GM23338 (cell line): ENCODE data around the gene ERBB4. TPM values are rescaled to one million over a fixed set of nuclear protein-coding genes. Genes with fewer than 3 reads are reported as not detected.

Experiments
- ATAC-seq: fragments of 200-7000 bp; cut with Tn5 transposase; 3 replicates; pipeline ENCODE4 v1.9.1; 2020
- DNase-seq: peaks from one replicate; pipeline ENCODE4 v3.0.0-alpha.2; 2015; ENCODE audit warnings: low spot score
- H2AFZ ChIP-seq: fragments of 200-600 bp; sonication (generic); 2 replicates; pipeline ENCODE4 v1.8.0; 2016; ENCODE audit warnings: antibody characterized with exemption, mild to moderate bottlenecking, moderate library complexity
- H3F3A ChIP-seq: fragments of 200-600 bp; sonication (generic); replicated peaks from 2 replicates; pipeline ENCODE4 v1.8.0; 2017; ENCODE audit warnings: antibody characterized with exemption, mixed run types, low read depth
- H3K27ac ChIP-seq: fragments of 200-600 bp; sonication (generic); 2 replicates; pipeline ENCODE4 v1.6.1; 2016; ENCODE audit warnings: low read depth
- H3K27me3 ChIP-seq: fragments of 200-600 bp; sonication (generic); 2 replicates; pipeline ENCODE4 v1.8.0; 2016; ENCODE audit warnings: mild to moderate bottlenecking, mixed run types, moderate library complexity; ENCODE audit not compliant: insufficient read depth
- H3K36me3 ChIP-seq: fragments of 200-600 bp; sonication (generic); 2 replicates; pipeline ENCODE4 v1.8.0; 2016; ENCODE audit warnings: mild to moderate bottlenecking; ENCODE audit not compliant: insufficient read depth
- H3K4me1 ChIP-seq: fragments of 200-600 bp; sonication (generic); 2 replicates; pipeline ENCODE4 v1.8.0; 2016; ENCODE audit warnings: mild to moderate bottlenecking, moderate library complexity; ENCODE audit not compliant: insufficient read depth
- H3K4me2 ChIP-seq: fragments of 200-600 bp; sonication (generic); 2 replicates; pipeline ENCODE4 v1.7.1; 2017; ENCODE audit warnings: mixed run types
- H3K4me3 ChIP-seq: fragments of 200-600 bp; sonication (generic); 2 replicates; pipeline ENCODE4 v1.6.1; 2016; ENCODE audit warnings: mixed run types
- H3K79me2 ChIP-seq: fragments of 200-600 bp; sonication (generic); replicated peaks from 2 replicates; pipeline ENCODE4 v1.8.0; 2017; ENCODE audit warnings: mild to moderate bottlenecking; ENCODE audit not compliant: insufficient read depth
- H3K9me2 ChIP-seq: fragments of 200-600 bp; sonication (generic); 2 replicates; pipeline ENCODE4 v1.8.0; 2017; ENCODE audit not compliant: insufficient read depth
- H4K20me1 ChIP-seq: fragments of 200-600 bp; sonication (generic); replicated peaks from 2 replicates; pipeline ENCODE4 v1.8.0; 2017; ENCODE audit warnings: mild to moderate bottlenecking; ENCODE audit not compliant: insufficient read depth
- H3K27ac Mint-ChIP-seq: 2 replicates; pipeline ENCODE4 v1.8.0; 2020; ENCODE audit warnings: inconsistent platforms, mild to moderate bottlenecking, moderate library complexity, mixed read lengths
- H3K27me3 Mint-ChIP-seq: 3 replicates; pipeline ENCODE4 v1.8.0; 2022; ENCODE audit warnings: low read depth, mild to moderate bottlenecking, moderate library complexity, mixed read lengths, inconsistent platforms; ENCODE audit not compliant: insufficient read depth, poor library complexity
- H3K36me3 Mint-ChIP-seq: 3 replicates; pipeline ENCODE4 v1.8.0; 2021; ENCODE audit warnings: low read depth, mild to moderate bottlenecking, inconsistent platforms, moderate library complexity, mixed read lengths
- H3K4me1 Mint-ChIP-seq: 3 replicates; pipeline ENCODE4 v1.8.0; 2020; ENCODE audit warnings: mild to moderate bottlenecking, inconsistent platforms, mixed read lengths
- H3K4me3 Mint-ChIP-seq: 3 replicates; pipeline ENCODE4 v1.8.0; 2021; ENCODE audit warnings: moderate library complexity, mild to moderate bottlenecking, inconsistent platforms, mixed read lengths
- H3K9me3 Mint-ChIP-seq: 3 replicates; pipeline ENCODE4 v1.8.0; 2020; ENCODE audit warnings: moderate library complexity, mild to moderate bottlenecking, inconsistent platforms, mixed read lengths
- EZH2phosphoT487 ChIP-seq: fragments of 200-600 bp; sonication (generic); IDR thresholded peaks from one replicate; pipeline ENCODE4 v1.8.1; 2018; ENCODE audit warnings: antibody characterized with exemption; ENCODE audit not compliant: unreplicated experiment
- ZNF462 ChIP-seq: fragments of 250-450 bp; sonication (Bioruptor Pico); IDR thresholded peaks from 2 replicates; pipeline ENCODE4 v1.5.0; 2020; ENCODE audit warnings: mild to moderate bottlenecking, moderate library complexity
- polyA plus RNA-seq: library from polyadenylated mRNA; unstranded; fragments of >200 nt; fragmentation: Nextera tagmentation; extraction: Ambion mirVana; gene quantifications from 2 replicates; pipeline ENCODE4 v1.2.1, GENCODE V29; 2016
- total RNA-seq: library from RNA; depleted of rRNA; stranded (reverse); fragments of >200 nt; shearing (Covaris generic); gene quantifications from 2 replicates; pipeline ENCODE4 v1.2.3, GENCODE V29; 2014
- TF ChIP-seq, protein P1 (sequence below), 2 experiments: fragments of 200-600 bp in 1 of 2; sonication (generic) in 1 of 2; conservative IDR thresholded peaks; 2 replicates each; pipeline versions ENCODE4 v1.5.1 to v1.6.1; 2016 to 2017; ENCODE audit warnings: antibody characterized with exemption in 2 of 2, low read depth in 2 of 2, mild to moderate bottlenecking in 2 of 2, moderate library complexity in 1 of 2

ERBB4 gene
- total and polyA plus RNA-seq, 2 experiments from 2014 or later, result 0.73 to 1.1 TPM

- Histone ChIP-seq H2AFZ (no peak overlapping the region), H3K27ac (no peak overlapping the region), H4K20me1 (no peaks in the 10 kb centered on the region), H3K4me1 (peaks cover 23% of the 10 kb centered on the region), H3K9me2 (no peaks in the 10 kb centered on the region), H3K27me3 (no peaks in the 10 kb centered on the region), H3K4me2 (no peak overlapping the region), H3F3A (no peaks in the 10 kb centered on the region), H3K79me2 (no peaks in the 10 kb centered on the region), H3K36me3 (no peaks in the 10 kb centered on the region), H3K4me3 (no peak overlapping the region)
- H3K4me1 Mint-ChIP-seq, result peaks cover 19% of the 10 kb centered on the region
- DNase-seq (no peak), ATAC-seq (no peak)
- no peaks in the 10 kb centered on the region for H3K27me3 Mint-ChIP-seq
- H3K9me3 Mint-ChIP-seq, result no peaks in the 10 kb centered on the region
- no peak for TF ChIP-seq ZNF462 (CRISPR knock-in tag)
- TF ChIP-seq EZH2phosphoT487, result no peak
- no peaks in the 10 kb centered on the region for H3K36me3 Mint-ChIP-seq
- H3K27ac Mint-ChIP-seq, result no peak overlapping the region
- H3K4me3 Mint-ChIP-seq, result no peak overlapping the region
Observed at GRCh38 chr2:211664321-211664720, 874.3 kb downstream of the ERBB4 start.

DNA sequence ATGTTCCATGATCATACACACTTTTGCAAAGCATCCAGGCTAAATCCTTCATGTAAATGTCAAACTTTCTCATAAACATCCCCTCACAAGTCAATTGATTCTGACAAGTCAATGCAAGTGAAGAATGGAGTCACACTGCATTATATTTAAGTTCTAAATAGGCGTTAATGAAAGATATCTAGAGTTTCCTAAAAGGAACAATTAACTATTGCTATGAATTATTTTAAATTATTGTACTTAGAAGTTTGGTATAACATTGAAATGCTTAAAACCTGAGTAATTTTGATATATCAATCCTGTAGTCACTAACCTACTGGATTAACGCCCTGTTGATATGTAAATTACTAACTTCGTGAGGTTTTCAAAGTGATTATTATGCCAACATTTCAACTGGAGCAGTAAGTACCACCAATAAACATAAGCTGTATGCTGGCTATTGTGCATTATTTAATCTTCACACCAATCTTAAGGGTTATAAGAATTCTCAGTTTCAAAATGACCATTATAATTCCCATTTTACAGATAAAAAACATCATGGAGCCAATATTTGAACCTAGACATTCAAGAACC lies 884.3 kb downstream of the ERBB4 start:
- no peaks in the 10 kb centered on the region for H3K9me3 Mint-ChIP-seq
- Histone ChIP-seq H3K4me3 (no peak overlapping the region), H3K27ac (no peak overlapping the region)
- no peak for TF ChIP-seq ZNF462 (CRISPR knock-in tag)
- TF ChIP-seq, protein P1, sequence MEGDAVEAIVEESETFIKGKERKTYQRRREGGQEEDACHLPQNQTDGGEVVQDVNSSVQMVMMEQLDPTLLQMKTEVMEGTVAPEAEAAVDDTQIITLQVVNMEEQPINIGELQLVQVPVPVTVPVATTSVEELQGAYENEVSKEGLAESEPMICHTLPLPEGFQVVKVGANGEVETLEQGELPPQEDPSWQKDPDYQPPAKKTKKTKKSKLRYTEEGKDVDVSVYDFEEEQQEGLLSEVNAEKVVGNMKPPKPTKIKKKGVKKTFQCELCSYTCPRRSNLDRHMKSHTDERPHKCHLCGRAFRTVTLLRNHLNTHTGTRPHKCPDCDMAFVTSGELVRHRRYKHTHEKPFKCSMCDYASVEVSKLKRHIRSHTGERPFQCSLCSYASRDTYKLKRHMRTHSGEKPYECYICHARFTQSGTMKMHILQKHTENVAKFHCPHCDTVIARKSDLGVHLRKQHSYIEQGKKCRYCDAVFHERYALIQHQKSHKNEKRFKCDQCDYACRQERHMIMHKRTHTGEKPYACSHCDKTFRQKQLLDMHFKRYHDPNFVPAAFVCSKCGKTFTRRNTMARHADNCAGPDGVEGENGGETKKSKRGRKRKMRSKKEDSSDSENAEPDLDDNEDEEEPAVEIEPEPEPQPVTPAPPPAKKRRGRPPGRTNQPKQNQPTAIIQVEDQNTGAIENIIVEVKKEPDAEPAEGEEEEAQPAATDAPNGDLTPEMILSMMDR (conservative IDR thresholded peaks at IDR 0.05; ENCODE audit: low read depth in 2 of 2), result no peak

More for the DNA sequence above, 884.3 kb downstream of the ERBB4 start:
- no peaks in the 10 kb centered on the region for H3K27me3 ChIP-seq
- H3K36me3 ChIP-seq, result no peaks in the 10 kb centered on the region
- H4K20me1 ChIP-seq, result no peaks in the 10 kb centered on the region
- Mint-ChIP-seq H3K36me3 (no peaks in the 10 kb centered on the region), H3K27ac (no peak overlapping the region), H3K4me3 (no peak overlapping the region), H3K4me1 (peaks cover 5% of the 10 kb centered on the region; the same call in 1 of the 3 replicates), H3K27me3 (no peaks in the 10 kb centered on the region)
- H3K4me1 ChIP-seq, result peaks cover 13% of the 10 kb centered on the region
- H3K9me2 ChIP-seq, result no peaks in the 10 kb centered on the region
- ATAC-seq (no peak), DNase-seq (no peak)
- no peaks in the 10 kb centered on the region for H3K79me2 ChIP-seq
- H3F3A ChIP-seq, result no peaks in the 10 kb centered on the region
- no peak overlapping the region for H3K4me2 ChIP-seq
- no peak overlapping the region for H2AFZ ChIP-seq
